ENCODE measurements around the gene CHAMP1. TPM values are rescaled to one million over a fixed set of nuclear protein-coding genes. Genes with fewer than 3 reads are reported as not detected.
A peak's percentile ranks its signal among the peaks of the same experiment; 100 is the strongest.

CHAMP1 gene
- total RNA-seq, 2 donors from 2014 or later = 5.9 to 10.6 TPM

DNA sequence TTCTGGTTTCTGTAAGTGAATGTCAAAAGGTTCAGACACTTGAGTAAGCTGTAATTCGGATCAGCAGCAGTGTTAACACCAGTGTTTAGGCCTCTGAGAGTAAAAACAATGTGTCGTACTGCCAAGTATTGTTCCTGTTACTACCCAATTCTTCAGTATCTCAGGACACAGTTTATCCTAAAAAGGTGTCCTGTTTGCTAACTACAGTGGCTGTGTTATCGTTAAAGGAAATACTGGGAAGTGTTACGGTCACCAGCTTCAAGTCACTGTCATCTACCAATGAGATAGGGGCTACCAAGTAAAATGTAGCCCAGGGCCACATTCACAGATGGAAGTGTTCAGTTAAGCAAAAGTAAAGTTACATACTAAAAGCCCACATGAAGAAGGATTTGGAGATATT, 35.2 kb upstream of the CHAMP1 start:
- Histone ChIP-seq H3K36me3 (replicated peaks in 1 of 2; ENCODE audit: insufficient read depth in 1 of 2, low read depth in 2 of 2) (no peaks in the 10 kb centered on the region), H3K9me3 (no peaks in the 10 kb centered on the region), H3K4me3 (no peak overlapping the region), H3K27ac (no peak overlapping the region), H3K27me3 (no peaks in the 10 kb centered on the region), H3K4me1 (peaks cover 26% of the 10 kb centered on the region)
- 84 to 87% methylated on average over 4 of the region's 4 CpGs for WGBS, 2 donors
- intact Hi-C loops (cut with DNase I) = no loop called here
- no peak for DNase-seq
- ATAC-seq = no peak
- no peak for TF ChIP-seq CTCF (IDR thresholded peaks at IDR 0.05)
- TF ChIP-seq POLR2A (IDR thresholded peaks at IDR 0.05) = no peak

DNA sequence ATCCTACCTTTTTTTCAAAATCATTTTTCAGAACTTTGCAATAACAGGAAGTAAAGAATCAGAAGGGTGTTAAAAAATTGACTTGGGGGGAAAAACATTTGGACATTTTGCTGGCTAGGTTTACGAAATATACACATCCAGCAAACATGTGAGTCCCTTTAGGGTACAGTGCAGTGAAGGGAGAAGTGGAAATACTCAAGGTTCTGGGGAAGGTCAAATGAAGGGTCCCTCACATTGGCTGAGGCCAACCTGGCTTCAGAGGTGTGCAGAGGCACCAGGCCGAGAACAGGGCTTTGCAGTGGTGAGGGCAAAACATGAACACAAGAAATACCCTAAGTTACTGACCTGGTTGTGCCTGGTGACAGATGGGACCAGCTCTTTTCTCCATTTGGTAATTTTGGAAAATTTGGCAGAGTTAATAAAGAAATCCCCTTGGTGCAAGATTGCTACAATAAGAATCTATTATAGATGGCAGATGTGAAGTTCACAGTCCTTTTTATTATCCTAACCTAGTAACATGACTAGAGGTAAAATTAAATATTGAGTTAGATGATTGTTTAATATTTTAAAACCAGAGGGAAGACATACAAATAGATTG, 34.4 kb upstream of the CHAMP1 start:
- TF ChIP-seq CTCF (IDR thresholded peaks at IDR 0.05) (no peak), POLR2A (IDR thresholded peaks at IDR 0.05) (no peak)
- WGBS, 2 donors = 82 to 91% methylated on average over 2 of the region's 2 CpGs
- H3K27me3 ChIP-seq = no peaks in the 10 kb centered on the region
- no peak for DNase-seq
- intact Hi-C loops (cut with DNase I) = no loop called here
- peaks cover 33% of the 10 kb centered on the region for H3K4me1 ChIP-seq
- H3K4me3 ChIP-seq = no peak overlapping the region
- no peak for ATAC-seq
- H3K27ac ChIP-seq = peak overlapping the region in 2 of 4 donors; percentile 97 to 98
- no peaks in the 10 kb centered on the region for H3K9me3 ChIP-seq
- no peaks in the 10 kb centered on the region for H3K36me3 ChIP-seq (replicated peaks in 1 of 2; ENCODE audit: insufficient read depth in 1 of 2, low read depth in 2 of 2)

- H3K27me3 ChIP-seq = no peaks in the 10 kb centered on the region
- 0% methylated on average over 42 of the region's 89 CpGs; no CpG with 5 or more reads in 1 of the 2 donors for WGBS, 2 donors
These were observed 32.8 kb upstream of the CHAMP1 start, which contains the start of gene UPF3A for GRCh38 chr13:114281351-114282040. Gene UPF3A, plus strand, starts transcription at chr13:114281601. Its CDS starts 39 bp downstream, at chr13:114281640.

DNA sequence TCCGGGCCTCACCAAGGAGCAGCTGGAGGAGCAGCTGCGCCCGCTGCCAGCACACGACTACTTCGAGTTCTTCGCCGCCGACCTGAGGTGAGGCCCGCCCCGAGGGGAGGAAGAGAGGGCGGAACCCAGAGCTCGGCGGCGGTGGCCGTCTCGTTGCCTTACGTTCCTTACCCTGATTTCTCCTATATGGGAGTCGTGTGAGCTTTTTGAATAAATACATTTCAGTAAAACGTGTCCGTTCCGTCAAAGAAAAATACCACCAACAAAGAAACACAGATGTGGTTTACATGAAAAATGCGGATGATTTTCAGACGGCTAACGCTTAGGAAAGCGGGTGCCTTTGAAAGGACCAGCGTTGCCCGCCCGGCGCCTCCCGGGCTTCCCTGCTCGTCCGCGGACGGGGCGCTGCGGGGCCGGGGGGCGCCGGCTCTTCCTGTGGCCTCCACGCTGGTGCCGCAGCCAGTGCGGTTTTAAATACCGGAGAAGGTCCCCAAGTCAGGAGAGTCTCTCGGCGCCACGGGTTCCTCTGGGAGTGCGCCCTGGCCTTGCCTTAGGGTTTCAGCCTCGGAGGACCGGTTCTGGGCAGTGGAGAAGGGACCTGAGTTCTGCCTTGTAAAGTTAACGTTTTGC, 32.1 kb upstream of the CHAMP1 start:
- intact Hi-C loops (cut with DNase I) = no loop called here
- no peaks in the 10 kb centered on the region for H3K9me3 ChIP-seq
- peaks cover 34% of the 10 kb centered on the region for H3K4me1 ChIP-seq
- DNase-seq (peak; percentile 32 to 45 (median 39)), ATAC-seq (peak; percentile 65)
- peak; percentile 43 to 70 (median 49) for TF ChIP-seq POLR2A (IDR thresholded peaks at IDR 0.05)
- TF ChIP-seq CTCF (IDR thresholded peaks at IDR 0.05) = peak in 1 of 7 experiments; percentile 5
- peaks cover 7 to 9% of the 10 kb centered on the region in 2 donors for H3K36me3 ChIP-seq (replicated peaks in 1 of 2; ENCODE audit: insufficient read depth in 1 of 2, low read depth in 2 of 2)
- 0% methylated on average over 27 to 50 of the region's 50 CpGs for WGBS, 2 donors
- peak overlapping the region; percentile 72 to 93 for H3K4me3 ChIP-seq
- H3K27me3 ChIP-seq = no peaks in the 10 kb centered on the region
- peak overlapping the region; percentile 97 to 98 (median 98) for H3K27ac ChIP-seq

More at GRCh38 chr13:114281351-114282040, 32.8 kb upstream of the CHAMP1 start, which contains the start of gene UPF3A:
- Histone ChIP-seq H3K4me1 (peaks cover 34% of the 10 kb centered on the region), H3K9me3 (no peaks in the 10 kb centered on the region), H3K36me3 (replicated peaks in 1 of 2; ENCODE audit: insufficient read depth in 1 of 2, low read depth in 2 of 2) (peaks cover under 1 to 3% of the 10 kb centered on the region in 2 donors), H3K4me3 (peak within 1 kb of the TSS; percentile 72 to 93), H3K27ac (peak within 1 kb of the TSS; percentile 97 to 98 (median 98))
- intact Hi-C loops (cut with DNase I) = no loop called here
- DNase-seq (peak; percentile 89 to 93 (median 92)), ATAC-seq (peak; percentile 93)
- TF ChIP-seq CTCF (IDR thresholded peaks at IDR 0.05) (no peak), POLR2A (IDR thresholded peaks at IDR 0.05) (peak; percentile 70 to 80 (median 76))

Measured in body of pancreas (tissue), 4 donors.